Small intestine (tissue), 7 donors: ENCODE results near the gene NAT8L. TPM values are rescaled to one million over a fixed set of nuclear protein-coding genes. Genes with fewer than 3 reads are reported as not detected.

Experiments used
- DNase-seq, 2 donors: peaks; one replicate each; pipeline versions ENCODE4 v3.0.0 to v3.0.0-alpha.2; 2013
- FAIRE-seq: peaks from 2 replicates; lab custom pipeline; 2012; peaks lifted over from hg19 to GRCh38; lab: Jason Lieb, UNC
- H3K27ac ChIP-seq, 3 donors: one replicate each; pipeline ENCODE4 v1.5.1; 2013; ENCODE audit warnings: low read length in 2 of 3, mild to moderate bottlenecking in 2 of 3, control low read depth in 1 of 3, inconsistent platforms in 1 of 3, low read depth in 1 of 3, moderate library complexity in 1 of 3
- H3K27me3 ChIP-seq, 3 donors: one replicate each; pipeline ENCODE4 v1.6.1; 2013; ENCODE audit warnings: low read length in 3 of 3, inconsistent platforms in 1 of 3; ENCODE audit not compliant: control insufficient read depth in 3 of 3, insufficient read depth in 3 of 3
- H3K36me3 ChIP-seq, 3 donors: one replicate each; pipeline ENCODE4 v1.6.1; 2013; ENCODE audit warnings: low read length in 3 of 3, inconsistent platforms in 1 of 3, low read depth in 1 of 3, mild to moderate bottlenecking in 1 of 3, moderate library complexity in 1 of 3; ENCODE audit not compliant: control insufficient read depth in 3 of 3, insufficient read depth in 2 of 3
- H3K4me1 ChIP-seq, 3 donors: one replicate each; pipeline ENCODE4 v1.6.1; 2013; ENCODE audit warnings: low read length in 2 of 3, inconsistent platforms in 1 of 3, low read depth in 1 of 3, mild to moderate bottlenecking in 1 of 3, moderate library complexity in 1 of 3; ENCODE audit not compliant: control insufficient read depth in 3 of 3, insufficient read depth in 2 of 3
- H3K4me3 ChIP-seq, 3 donors: one replicate each; pipeline ENCODE4 v1.5.1; 2013; ENCODE audit warnings: low read length in 3 of 3, control low read depth in 1 of 3, inconsistent platforms in 1 of 3, low read depth in 1 of 3, mild to moderate bottlenecking in 1 of 3, moderate library complexity in 1 of 3
- H3K9me3 ChIP-seq, 2 donors: one replicate each; pipeline ENCODE4 v1.6.1; 2013; ENCODE audit warnings: low read depth in 1 of 2, low read length in 1 of 2; ENCODE audit not compliant: control insufficient read depth in 2 of 2, insufficient read depth in 1 of 2
- WGBS, 3 donors: extraction: QIAGEN DNeasy Blood & Tissue Kit; methylation state at CpG; one replicate each; pipeline ENCODE4 v1.1.7; 2013; 5-methylcytosine and 5-hydroxymethylcytosine counted together
- polyA plus RNA-seq, 4 donors: library from polyadenylated mRNA; stranded (reverse) in 3 of 4; unstranded in 1 of 4; fragments of 200-250 nt in 3 of 4; fragments of 120-200 nt in 1 of 4; gene quantifications; one replicate each; pipeline versions ENCODE4 v1.2.1 to v1.2.3, GENCODE V29; 2013
- donor health status: healthy with polysubstance abuse.
- donor health status: control.
- donor health status: control.
- donor health status: Bipolar disorder and iron deficiency.
- donor health status: healthy.

NAT8L gene
- polyA plus RNA-seq, 4 donors = under 0.01 to 1.8 (median 0.31) TPM; not detected in 1

DNA sequence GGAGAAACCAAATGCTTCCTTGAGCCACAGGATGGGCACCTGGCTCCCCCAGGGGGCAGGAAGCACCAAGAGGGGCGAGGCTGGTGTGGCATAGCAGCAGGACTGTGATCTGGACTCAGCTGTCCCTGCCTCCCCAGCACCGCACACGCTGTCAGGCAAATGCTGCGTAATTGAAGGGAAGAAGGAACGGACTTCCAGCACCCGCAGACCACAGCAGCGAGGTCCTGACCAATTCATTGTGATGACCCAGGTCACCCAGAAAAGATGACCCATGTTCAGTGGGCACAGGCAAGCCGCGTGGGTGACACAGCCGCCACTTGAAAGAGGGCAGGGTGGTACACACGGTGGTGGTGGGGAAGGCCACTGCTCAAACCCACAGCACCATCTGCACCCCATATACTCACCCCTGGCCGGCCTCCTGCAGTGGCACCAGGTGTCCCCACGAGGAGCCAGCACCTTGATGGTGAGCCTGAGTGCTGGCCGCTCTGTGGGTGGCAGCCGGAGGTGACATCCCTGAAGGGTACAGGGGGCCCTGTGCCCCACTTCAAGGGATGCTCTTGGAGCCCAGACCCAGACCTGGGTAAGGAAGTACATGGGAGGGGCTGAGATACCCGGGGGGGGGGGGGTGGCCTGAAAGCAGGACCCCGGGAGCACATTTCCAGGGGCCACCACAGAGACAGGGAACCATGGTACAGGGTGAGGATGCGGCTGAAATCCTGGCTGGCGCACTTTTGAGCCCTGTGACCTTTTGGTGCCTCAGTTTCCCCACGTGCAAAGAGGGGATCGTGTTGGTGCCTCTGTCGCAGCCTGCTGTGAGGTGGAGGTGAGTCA lies 11.5 kb downstream of the NAT8L start:
- Histone ChIP-seq H3K36me3 (no peaks in the 10 kb centered on the region), H3K9me3 (no peaks in the 10 kb centered on the region), H3K4me3 (no peak overlapping the region), H3K4me1 (no peaks in the 10 kb centered on the region), H3K27me3 (peaks cover 0 to 3% (median 0%) of the 10 kb centered on the region in 3 donors), H3K27ac (no peak overlapping the region)
- FAIRE-seq (no peak), DNase-seq (no peak)
- WGBS, 3 donors = 71 to 79% (median 74%) methylated on average over 20 to 22 of the region's 22 CpGs

DNA sequence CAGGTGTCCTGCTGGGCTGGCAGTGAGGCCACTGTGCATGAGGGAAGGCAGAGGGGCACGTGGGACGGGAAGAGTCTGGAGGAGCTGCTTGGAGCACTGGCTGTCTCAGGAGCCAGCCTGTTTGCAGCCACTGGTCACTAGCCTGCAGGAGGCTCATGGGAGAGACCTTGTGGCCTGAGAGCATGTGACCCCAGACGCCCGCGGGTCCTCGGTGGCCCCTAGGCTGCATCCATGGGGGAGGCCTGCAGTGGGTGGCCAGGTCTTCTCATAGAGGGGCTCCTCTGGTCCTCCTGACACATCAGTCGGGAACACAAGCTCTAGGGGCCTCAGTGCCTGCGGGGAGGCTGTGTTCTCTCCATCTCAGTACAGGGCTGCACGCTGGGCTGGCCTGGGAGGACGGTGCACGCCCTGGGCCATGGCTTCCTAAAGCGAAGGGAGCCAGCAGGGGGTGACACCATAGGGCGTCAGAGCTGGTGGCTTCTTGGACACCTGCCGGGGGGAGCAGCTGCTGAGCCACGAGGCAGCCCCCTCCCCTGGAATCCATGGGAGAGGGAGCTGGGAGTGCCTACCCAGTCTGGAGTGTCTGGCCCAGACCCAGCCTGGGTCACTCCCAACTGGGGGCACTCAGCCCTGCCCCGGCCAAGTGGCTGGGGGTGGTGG lies 12.3 kb downstream of the NAT8L start:
- Histone ChIP-seq H3K27me3 (peaks cover 0 to 3% (median 0%) of the 10 kb centered on the region in 3 donors), H3K27ac (no peak overlapping the region), H3K36me3 (no peaks in the 10 kb centered on the region), H3K4me1 (peaks cover 0 to under 1% (median 0%) of the 10 kb centered on the region in 3 donors), H3K9me3 (no peaks in the 10 kb centered on the region), H3K4me3 (no peak overlapping the region)
- DNase-seq = no peak
- FAIRE-seq = no peak
- 69 to 72% (median 71%) methylated on average over 14 to 16 of the region's 16 CpGs for WGBS, 3 donors

DNA sequence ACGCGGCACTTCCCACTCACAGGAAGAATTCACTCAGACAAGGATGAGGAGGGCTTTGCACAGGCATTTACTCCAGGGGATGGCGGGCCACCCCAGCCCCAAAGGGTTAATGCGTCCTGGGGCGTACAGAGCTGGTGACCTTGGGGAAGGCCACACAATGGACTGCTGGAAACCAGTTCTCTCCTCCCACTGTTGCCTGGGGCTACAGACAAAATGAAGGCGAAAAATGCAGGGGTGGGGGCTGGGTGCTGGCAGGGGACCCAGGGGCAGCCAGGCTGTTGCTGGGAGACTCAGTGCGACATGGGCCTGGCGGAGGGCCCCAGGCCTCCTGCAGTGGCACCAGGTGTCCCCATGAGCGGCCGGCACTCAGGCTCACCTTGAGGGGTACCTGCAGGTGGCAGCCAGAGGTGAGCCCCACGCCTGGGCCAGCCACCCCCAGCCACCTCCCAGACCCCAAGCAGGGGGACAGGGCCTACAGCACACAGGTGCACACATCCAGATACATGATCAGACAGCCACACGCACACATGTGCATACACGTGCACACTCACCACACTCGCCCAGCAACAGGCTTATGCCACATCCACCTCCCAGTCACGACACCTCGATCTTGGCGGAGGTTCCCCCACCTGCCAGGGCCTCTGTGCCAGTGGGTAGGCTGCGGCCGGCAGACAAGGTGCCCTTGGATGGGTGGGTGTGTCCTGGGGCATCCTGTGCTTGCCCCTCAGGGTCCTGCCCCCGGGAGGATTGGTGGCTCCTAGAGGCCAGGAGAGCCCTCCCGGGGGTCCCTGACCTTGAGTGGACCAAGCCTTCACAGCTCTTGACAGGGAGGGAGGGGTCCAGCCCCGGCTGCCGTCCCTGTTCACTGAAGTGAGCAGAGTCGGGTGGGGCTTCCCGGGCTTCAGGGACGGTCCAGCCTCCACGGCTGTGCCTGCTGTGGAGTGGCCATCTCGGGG lies 13.1 kb downstream of the NAT8L start:
- H3K27me3 ChIP-seq = peaks cover 0 to 3% (median 0%) of the 10 kb centered on the region in 3 donors
- H3K4me3 ChIP-seq = no peak overlapping the region
- no peak overlapping the region for H3K27ac ChIP-seq
- H3K4me1 ChIP-seq = peaks cover 0 to 8% (median 0%) of the 10 kb centered on the region in 3 donors
- 48 to 73% (median 68%) methylated on average over 21 to 28 of the region's 28 CpGs for WGBS, 3 donors
- H3K36me3 ChIP-seq = no peaks in the 10 kb centered on the region
- DNase-seq = no peak
- no peaks in the 10 kb centered on the region for H3K9me3 ChIP-seq
- no peak for FAIRE-seq

DNA sequence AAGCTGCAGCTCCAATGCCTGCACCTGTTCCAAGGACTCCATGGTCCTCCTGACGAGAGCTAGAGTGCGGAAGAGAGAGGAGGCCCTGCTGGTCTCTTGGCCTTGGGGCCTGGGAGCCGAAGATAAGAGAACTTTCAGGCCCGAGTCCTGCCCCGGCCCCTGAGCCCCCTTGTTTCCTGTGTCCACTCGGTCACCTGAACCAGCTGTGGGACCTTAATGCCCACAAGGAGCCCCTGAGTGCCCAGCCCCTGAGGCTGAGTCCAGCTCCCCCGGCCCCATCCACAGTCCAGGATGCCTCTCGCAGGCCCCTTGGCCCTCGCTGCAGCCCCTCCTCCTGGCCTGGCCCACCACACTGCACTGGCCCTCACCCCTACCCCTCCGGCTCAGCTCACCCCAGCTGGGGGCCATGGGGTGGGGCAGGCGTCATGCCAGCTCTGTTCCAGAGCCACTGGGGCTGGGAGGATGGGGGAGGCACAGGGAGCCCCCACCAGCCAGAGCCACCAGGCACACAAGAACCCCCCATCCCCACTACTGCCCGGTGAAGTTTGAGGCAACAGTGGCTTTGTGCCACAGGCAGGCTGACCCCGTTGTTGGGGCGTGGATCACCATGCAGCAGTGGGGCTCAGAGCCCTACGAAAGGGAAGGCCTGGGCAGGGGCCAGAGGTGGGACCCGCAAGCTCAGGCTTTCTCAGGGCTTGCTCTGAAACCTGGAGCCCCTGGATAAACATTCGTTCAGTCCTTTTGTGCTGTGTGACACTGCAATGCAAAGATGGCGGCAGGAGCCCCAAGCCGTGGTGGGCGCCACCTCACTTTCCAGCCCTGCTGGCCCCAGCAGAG lies 14.1 kb downstream of the NAT8L start:
- no peak overlapping the region for H3K27ac ChIP-seq
- H3K36me3 ChIP-seq = no peaks in the 10 kb centered on the region
- WGBS, 3 donors = 81 to 87% (median 83%) methylated on average over 19 to 20 of the region's 20 CpGs
- H3K4me1 ChIP-seq = peaks cover 0 to 10% (median 0%) of the 10 kb centered on the region in 3 donors
- no peak overlapping the region for H3K4me3 ChIP-seq
- H3K27me3 ChIP-seq = peaks cover 0 to 3% (median 0%) of the 10 kb centered on the region in 3 donors
- DNase-seq (no peak), FAIRE-seq (no peak)
- no peaks in the 10 kb centered on the region for H3K9me3 ChIP-seq

DNA sequence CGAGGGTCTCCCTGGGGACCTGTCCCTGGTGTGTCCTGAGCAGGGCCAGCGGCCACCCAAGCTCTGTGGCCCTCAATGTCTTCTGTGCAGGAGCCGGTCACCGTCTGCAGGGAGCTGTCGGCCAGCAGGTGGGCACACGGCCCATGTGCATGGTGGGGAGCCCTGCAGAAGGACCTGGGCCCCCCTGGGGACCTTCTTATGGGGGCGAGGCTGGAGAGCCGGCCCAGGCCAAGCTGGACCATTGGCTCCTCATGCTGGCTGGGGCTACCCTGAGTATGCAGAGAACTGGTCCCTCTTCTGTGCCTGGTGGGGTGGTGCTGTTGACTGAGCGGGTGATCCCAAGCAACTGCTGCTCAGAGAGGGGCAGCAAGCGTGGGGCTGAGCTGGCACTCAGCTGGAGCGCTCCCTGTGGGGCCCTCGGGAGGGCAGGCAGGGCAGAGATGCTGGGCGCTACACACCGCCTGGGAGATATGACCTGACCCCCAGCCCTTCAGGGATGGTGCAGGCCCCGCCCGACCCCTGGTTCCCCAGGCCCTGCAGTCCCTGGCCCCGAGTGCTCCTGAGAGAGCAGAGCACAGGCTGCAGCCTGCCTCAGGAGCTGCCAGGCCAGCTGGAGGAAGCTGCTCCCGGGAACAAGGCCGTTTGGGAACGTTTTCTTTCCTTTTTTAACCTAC lies 14.8 kb downstream of the NAT8L start:
- FAIRE-seq (no peak), DNase-seq (no peak)
- no peak overlapping the region for H3K27ac ChIP-seq
- no peak overlapping the region for H3K4me3 ChIP-seq
- H3K27me3 ChIP-seq = peaks cover 0 to 3% (median 0%) of the 10 kb centered on the region in 3 donors
- no peaks in the 10 kb centered on the region for H3K36me3 ChIP-seq
- 74 to 75% (median 75%) methylated on average over 16 to 20 of the region's 20 CpGs for WGBS, 3 donors
- H3K4me1 ChIP-seq = peaks cover 0 to 10% (median 0%) of the 10 kb centered on the region in 3 donors
- H3K9me3 ChIP-seq = no peaks in the 10 kb centered on the region

DNA sequence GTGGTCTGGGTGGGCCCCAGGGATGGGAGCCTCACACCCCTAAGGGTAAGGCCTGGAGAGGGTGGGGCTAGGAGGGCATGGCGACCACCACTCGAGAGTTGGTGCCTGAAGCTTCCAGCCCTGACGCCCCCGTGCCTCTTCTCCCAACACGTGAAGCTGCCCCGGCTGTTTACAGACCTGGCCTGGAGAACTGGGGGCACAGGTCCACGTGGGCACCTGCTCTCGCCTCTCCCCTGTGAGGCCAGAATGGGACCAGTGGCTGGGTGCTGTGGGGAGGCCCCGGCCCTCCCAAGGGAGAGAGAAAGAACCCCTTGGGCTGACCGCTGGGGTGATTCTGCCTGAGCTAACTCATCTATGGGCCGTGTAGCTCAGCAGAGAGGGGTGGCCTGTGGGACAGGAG lies 15.5 kb downstream of the NAT8L start:
- Histone ChIP-seq H3K4me1 (peaks cover 0 to 10% (median 0%) of the 10 kb centered on the region in 3 donors), H3K9me3 (no peaks in the 10 kb centered on the region), H3K4me3 (no peak overlapping the region), H3K27ac (no peak overlapping the region), H3K27me3 (peaks cover 0 to 3% (median 0%) of the 10 kb centered on the region in 3 donors), H3K36me3 (no peaks in the 10 kb centered on the region)
- WGBS, 3 donors = 69 to 81% (median 75%) methylated on average over 11 of the region's 11 CpGs
- no peak for DNase-seq
- no peak for FAIRE-seq
